Measurements from ENCODE around the gene SRD5A1.

Gene SRD5A1

DNA sequence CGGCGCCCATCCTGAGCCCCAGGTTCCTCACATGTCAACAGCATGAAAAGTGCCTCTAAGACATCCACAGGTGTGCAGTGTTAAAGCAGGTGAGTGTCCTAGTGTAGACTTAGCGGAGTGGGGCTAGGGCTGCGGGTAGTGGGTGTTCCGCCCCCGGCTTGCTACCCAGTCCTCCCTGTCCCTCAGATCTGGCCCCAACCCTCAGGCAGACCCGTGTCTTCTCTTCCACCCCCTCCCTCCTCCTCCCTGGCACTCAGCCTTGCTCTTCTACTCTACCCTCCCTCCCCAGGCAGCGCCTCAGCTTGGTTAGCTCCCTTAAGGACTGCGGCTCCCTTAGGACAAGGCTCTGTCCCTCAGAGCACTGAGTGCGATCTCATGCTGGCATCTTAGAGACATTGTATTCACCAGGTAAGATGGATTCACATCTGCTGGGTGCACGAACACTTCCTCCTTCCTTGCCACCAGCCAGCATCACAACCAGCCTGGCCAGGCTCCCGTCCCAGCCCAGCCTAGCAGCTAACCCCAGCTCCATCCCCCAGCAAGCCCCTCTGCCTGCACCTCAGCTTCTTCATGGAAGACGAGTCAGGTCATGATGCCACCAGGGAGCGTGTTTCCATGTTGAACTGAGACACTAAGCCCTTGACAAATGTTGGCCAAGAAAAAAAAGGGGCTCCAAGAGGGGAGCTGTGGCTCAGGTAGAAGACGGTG is 47.1 kb upstream of the SRD5A1 start:
- H2BK15ac ChIP-seq (ENCODE audit: low read length), result no peak overlapping the region
- no peak overlapping the region for H2BK5ac ChIP-seq (ENCODE audit: low read length)
- H2BK120ac ChIP-seq (ENCODE audit: low read depth, low read length), result no peak overlapping the region
- H3K14ac ChIP-seq (ENCODE audit: low read length), result no peak overlapping the region
- H3K23ac ChIP-seq (ENCODE audit: low read depth, low read length, poor library complexity), result peak overlapping the region; percentile 53
- no peaks in the 10 kb centered on the region for H3K9me3 ChIP-seq (replicated peaks in 1 of 2; ENCODE audit: control insufficient read depth in 2 of 2, insufficient read depth in 1 of 2, low read depth in 1 of 2, low read length in 2 of 2)
- no peak overlapping the region for H3K4me2 ChIP-seq (ENCODE audit: insufficient read depth, low read length, poor library complexity, severe bottlenecking)
- no CpG with 5 or more reads among the region's 15 CpGs for WGBS, 2 donors (ENCODE audit: extremely low coverage in 2 of 2, insufficient read length in 2 of 2, insufficient replicate concordance in 1 of 2)
- H3K4me3 ChIP-seq (ENCODE audit: low read length in 2 of 2), result no peak overlapping the region
- peak overlapping the region; percentile 1 for H2AK5ac ChIP-seq (ENCODE audit: low read depth, low read length)
- H3K27ac ChIP-seq (replicated peaks; ENCODE audit: low read length), result no peak overlapping the region
- no peak overlapping the region for H2AFZ ChIP-seq (ENCODE audit: low read length)
- H3K79me1 ChIP-seq (ENCODE audit: low read depth, low read length), result no peaks in the 10 kb centered on the region
- H3K4me1 ChIP-seq (ENCODE audit: control insufficient read depth in 2 of 2, insufficient read depth in 1 of 2, low read depth in 1 of 2, low read length in 2 of 2), result peaks cover 0 to 6% of the 10 kb centered on the region in 2 donors
- DNase-seq (ENCODE audit: low spot score), result no peak
- H3K27me3 ChIP-seq (ENCODE audit: control insufficient read depth in 3 of 3, insufficient read depth in 3 of 3, low read depth in 1 of 3, low read length in 3 of 3), result peaks cover 0 to 49% (median 15%) of the 10 kb centered on the region in 3 experiments
- no peak overlapping the region for H4K8ac ChIP-seq (ENCODE audit: low read depth, low read length)
- H3K9ac ChIP-seq (ENCODE audit: low read depth, low read length, poor library complexity), result no peak overlapping the region
- no peak overlapping the region for H3K4ac ChIP-seq (ENCODE audit: low read length)
- H4K91ac ChIP-seq (ENCODE audit: low read depth, low read length, poor library complexity), result no peak overlapping the region
- no peak overlapping the region for H3K18ac ChIP-seq (ENCODE audit: low read length)
- H3K36me3 ChIP-seq (replicated peaks in 1 of 2; ENCODE audit: control insufficient read depth in 2 of 2, insufficient read depth in 2 of 2, low read length in 2 of 2), result no peaks in the 10 kb centered on the region
- H2BK12ac ChIP-seq (ENCODE audit: low read length), result no peak overlapping the region

DNA sequence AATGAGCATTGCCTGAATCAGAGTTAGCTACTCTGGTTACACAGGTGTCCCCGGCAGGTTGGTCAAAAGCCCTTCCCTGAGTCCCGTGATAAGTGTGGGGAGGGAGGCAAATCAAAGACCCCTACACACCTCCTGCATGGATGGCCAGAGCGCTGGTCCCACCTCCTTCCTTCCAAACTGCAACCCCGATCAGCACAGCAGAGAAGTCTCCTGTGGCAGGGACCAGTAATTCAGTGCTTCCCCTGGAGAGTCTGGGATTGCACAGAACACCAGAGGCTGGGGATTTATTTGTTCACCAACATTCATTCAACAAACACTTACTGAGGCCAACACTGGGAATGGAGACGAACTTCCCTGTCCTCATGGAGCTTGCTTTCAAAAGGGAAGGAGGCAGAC is 46.6 kb upstream of the SRD5A1 start:
- Histone ChIP-seq H3K9me3 (replicated peaks in 1 of 2; ENCODE audit: control insufficient read depth in 2 of 2, insufficient read depth in 1 of 2, low read depth in 1 of 2, low read length in 2 of 2) (no peaks in the 10 kb centered on the region), H2BK5ac (ENCODE audit: low read length) (no peak overlapping the region), H3K18ac (ENCODE audit: low read length) (no peak overlapping the region), H3K4ac (ENCODE audit: low read length) (no peak overlapping the region), H2AK5ac (ENCODE audit: low read depth, low read length) (no peak overlapping the region), H3K4me1 (ENCODE audit: control insufficient read depth in 2 of 2, insufficient read depth in 1 of 2, low read depth in 1 of 2, low read length in 2 of 2) (peaks cover 0 to 6% of the 10 kb centered on the region in 2 donors), H3K4me3 (ENCODE audit: low read length in 2 of 2) (no peak overlapping the region), H3K27ac (replicated peaks; ENCODE audit: low read length) (no peak overlapping the region), H3K23ac (ENCODE audit: low read depth, low read length, poor library complexity) (no peak overlapping the region), H3K14ac (ENCODE audit: low read length) (no peak overlapping the region), H3K79me1 (ENCODE audit: low read depth, low read length) (no peaks in the 10 kb centered on the region), H4K8ac (ENCODE audit: low read depth, low read length) (no peak overlapping the region), H2BK12ac (ENCODE audit: low read length) (no peak overlapping the region), H3K4me2 (ENCODE audit: insufficient read depth, low read length, poor library complexity, severe bottlenecking) (no peak overlapping the region), H3K36me3 (replicated peaks in 1 of 2; ENCODE audit: control insufficient read depth in 2 of 2, insufficient read depth in 2 of 2, low read length in 2 of 2) (no peaks in the 10 kb centered on the region), H2BK15ac (ENCODE audit: low read length) (no peak overlapping the region), H3K27me3 (ENCODE audit: control insufficient read depth in 3 of 3, insufficient read depth in 3 of 3, low read depth in 1 of 3, low read length in 3 of 3) (peaks cover 0 to 44% (median 15%) of the 10 kb centered on the region in 3 experiments), H4K91ac (ENCODE audit: low read depth, low read length, poor library complexity) (no peak overlapping the region), H2AFZ (ENCODE audit: low read length) (no peak overlapping the region), H3K9ac (ENCODE audit: low read depth, low read length, poor library complexity) (no peak overlapping the region), H2BK120ac (ENCODE audit: low read depth, low read length) (no peak overlapping the region)
- WGBS, 2 donors (ENCODE audit: extremely low coverage in 2 of 2, insufficient read length in 2 of 2, insufficient replicate concordance in 1 of 2), result no CpG with 5 or more reads among the region's 5 CpGs
- DNase-seq (ENCODE audit: low spot score), result no peak

DNA sequence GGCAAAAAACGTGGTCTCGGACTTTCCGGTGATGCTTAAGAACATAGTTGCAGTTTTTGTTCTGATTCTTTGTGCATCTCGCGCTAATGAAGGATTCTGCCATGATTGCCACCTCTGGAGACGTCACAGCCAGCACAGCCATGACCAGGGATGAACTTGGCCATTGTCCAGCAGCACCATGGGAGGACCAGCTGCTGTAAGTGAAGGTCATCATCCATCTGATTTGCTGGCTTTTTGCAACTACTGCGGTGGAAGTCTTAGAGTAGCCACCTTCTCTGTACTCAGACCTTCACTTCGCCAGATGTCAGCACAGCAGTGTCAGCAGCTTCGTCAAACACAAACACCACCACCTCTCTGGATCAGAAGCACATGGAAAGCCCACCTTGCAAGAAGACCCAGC is 46.1 kb upstream of the SRD5A1 start:
- DNase-seq (ENCODE audit: low spot score), result no peak
- Histone ChIP-seq H2BK12ac (ENCODE audit: low read length) (no peak overlapping the region), H3K4ac (ENCODE audit: low read length) (no peak overlapping the region), H3K4me3 (ENCODE audit: low read length in 2 of 2) (no peak overlapping the region), H3K23ac (ENCODE audit: low read depth, low read length, poor library complexity) (peak overlapping the region; percentile 3), H3K36me3 (replicated peaks in 1 of 2; ENCODE audit: control insufficient read depth in 2 of 2, insufficient read depth in 2 of 2, low read length in 2 of 2) (no peaks in the 10 kb centered on the region), H2BK5ac (ENCODE audit: low read length) (no peak overlapping the region), H3K9ac (ENCODE audit: low read depth, low read length, poor library complexity) (no peak overlapping the region), H2AFZ (ENCODE audit: low read length) (no peak overlapping the region), H3K27ac (replicated peaks; ENCODE audit: low read length) (no peak overlapping the region), H3K79me1 (ENCODE audit: low read depth, low read length) (no peaks in the 10 kb centered on the region), H3K4me2 (ENCODE audit: insufficient read depth, low read length, poor library complexity, severe bottlenecking) (no peak overlapping the region), H2BK15ac (ENCODE audit: low read length) (no peak overlapping the region), H3K14ac (ENCODE audit: low read length) (no peak overlapping the region), H2AK5ac (ENCODE audit: low read depth, low read length) (no peak overlapping the region), H3K9me3 (replicated peaks in 1 of 2; ENCODE audit: control insufficient read depth in 2 of 2, insufficient read depth in 1 of 2, low read depth in 1 of 2, low read length in 2 of 2) (no peaks in the 10 kb centered on the region), H2BK120ac (ENCODE audit: low read depth, low read length) (no peak overlapping the region), H4K8ac (ENCODE audit: low read depth, low read length) (no peak overlapping the region), H3K27me3 (ENCODE audit: control insufficient read depth in 3 of 3, insufficient read depth in 3 of 3, low read depth in 1 of 3, low read length in 3 of 3) (peaks cover 0 to 39% (median 13%) of the 10 kb centered on the region in 3 experiments), H3K4me1 (ENCODE audit: control insufficient read depth in 2 of 2, insufficient read depth in 1 of 2, low read depth in 1 of 2, low read length in 2 of 2) (peaks cover 0 to 6% of the 10 kb centered on the region in 2 donors), H3K18ac (ENCODE audit: low read length) (no peak overlapping the region), H4K91ac (ENCODE audit: low read depth, low read length, poor library complexity) (no peak overlapping the region)
- no CpG with 5 or more reads among the region's 9 CpGs for WGBS, 2 donors (ENCODE audit: extremely low coverage in 2 of 2, insufficient read length in 2 of 2, insufficient replicate concordance in 1 of 2)

DNA sequence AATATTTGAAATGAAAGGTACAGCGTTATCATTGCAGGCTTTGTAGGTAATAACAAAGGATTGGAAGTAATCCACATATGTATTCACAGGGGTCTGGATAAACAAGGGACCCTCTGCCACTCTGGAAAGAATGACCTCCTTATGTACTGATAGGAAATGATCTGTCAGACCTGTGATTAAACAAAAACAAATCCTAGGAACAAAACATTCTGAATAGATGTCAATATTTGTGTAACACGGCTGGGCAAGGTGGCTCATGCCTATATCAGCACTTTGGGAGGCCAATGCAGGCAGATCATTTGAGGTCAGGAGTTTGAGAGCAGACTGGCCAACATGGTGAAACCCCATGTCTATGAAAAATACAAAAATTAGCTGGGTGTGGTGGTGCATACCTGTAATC is 42.7 kb upstream of the SRD5A1 start:
- Histone ChIP-seq H2BK12ac (ENCODE audit: low read length) (no peak overlapping the region), H3K9ac (ENCODE audit: low read depth, low read length, poor library complexity) (no peak overlapping the region), H2BK5ac (ENCODE audit: low read length) (no peak overlapping the region), H3K79me1 (ENCODE audit: low read depth, low read length) (no peaks in the 10 kb centered on the region), H4K8ac (ENCODE audit: low read depth, low read length) (no peak overlapping the region), H3K4me2 (ENCODE audit: insufficient read depth, low read length, poor library complexity, severe bottlenecking) (no peak overlapping the region), H3K4me1 (ENCODE audit: control insufficient read depth in 2 of 2, insufficient read depth in 1 of 2, low read depth in 1 of 2, low read length in 2 of 2) (no peaks in the 10 kb centered on the region), H3K4ac (ENCODE audit: low read length) (no peak overlapping the region), H3K9me3 (replicated peaks in 1 of 2; ENCODE audit: control insufficient read depth in 2 of 2, insufficient read depth in 1 of 2, low read depth in 1 of 2, low read length in 2 of 2) (no peaks in the 10 kb centered on the region), H3K27me3 (ENCODE audit: control insufficient read depth in 3 of 3, insufficient read depth in 3 of 3, low read depth in 1 of 3, low read length in 3 of 3) (peaks cover 0 to 7% (median 0%) of the 10 kb centered on the region in 3 experiments), H3K36me3 (replicated peaks in 1 of 2; ENCODE audit: control insufficient read depth in 2 of 2, insufficient read depth in 2 of 2, low read length in 2 of 2) (peaks cover 0 to 1% of the 10 kb centered on the region in 2 donors), H3K14ac (ENCODE audit: low read length) (no peak overlapping the region), H4K91ac (ENCODE audit: low read depth, low read length, poor library complexity) (no peak overlapping the region), H2BK120ac (ENCODE audit: low read depth, low read length) (no peak overlapping the region), H3K18ac (ENCODE audit: low read length) (no peak overlapping the region), H3K4me3 (ENCODE audit: low read length in 2 of 2) (no peak overlapping the region), H3K23ac (ENCODE audit: low read depth, low read length, poor library complexity) (no peak overlapping the region), H2AK5ac (ENCODE audit: low read depth, low read length) (no peak overlapping the region), H3K27ac (replicated peaks; ENCODE audit: low read length) (no peak overlapping the region), H2BK15ac (ENCODE audit: low read length) (no peak overlapping the region), H2AFZ (ENCODE audit: low read length) (no peak overlapping the region)
- no peak for DNase-seq (ENCODE audit: low spot score)
- no CpG with 5 or more reads among the region's 2 CpGs for WGBS, 2 donors (ENCODE audit: extremely low coverage in 2 of 2, insufficient read length in 2 of 2, insufficient replicate concordance in 1 of 2)
